HG03354 (cell line): Measurements from ENCODE around the gene ZBTB20.

Experiments
- ATAC-seq: cut with Tn5 transposase; IDR thresholded peaks from one replicate; pipeline ENCODE4 v1.9.1; 2021; ENCODE audit warnings: mild to moderate bottlenecking; ENCODE audit not compliant: unreplicated experiment, poor library complexity, severe bottlenecking

Gene ZBTB20

DNA sequence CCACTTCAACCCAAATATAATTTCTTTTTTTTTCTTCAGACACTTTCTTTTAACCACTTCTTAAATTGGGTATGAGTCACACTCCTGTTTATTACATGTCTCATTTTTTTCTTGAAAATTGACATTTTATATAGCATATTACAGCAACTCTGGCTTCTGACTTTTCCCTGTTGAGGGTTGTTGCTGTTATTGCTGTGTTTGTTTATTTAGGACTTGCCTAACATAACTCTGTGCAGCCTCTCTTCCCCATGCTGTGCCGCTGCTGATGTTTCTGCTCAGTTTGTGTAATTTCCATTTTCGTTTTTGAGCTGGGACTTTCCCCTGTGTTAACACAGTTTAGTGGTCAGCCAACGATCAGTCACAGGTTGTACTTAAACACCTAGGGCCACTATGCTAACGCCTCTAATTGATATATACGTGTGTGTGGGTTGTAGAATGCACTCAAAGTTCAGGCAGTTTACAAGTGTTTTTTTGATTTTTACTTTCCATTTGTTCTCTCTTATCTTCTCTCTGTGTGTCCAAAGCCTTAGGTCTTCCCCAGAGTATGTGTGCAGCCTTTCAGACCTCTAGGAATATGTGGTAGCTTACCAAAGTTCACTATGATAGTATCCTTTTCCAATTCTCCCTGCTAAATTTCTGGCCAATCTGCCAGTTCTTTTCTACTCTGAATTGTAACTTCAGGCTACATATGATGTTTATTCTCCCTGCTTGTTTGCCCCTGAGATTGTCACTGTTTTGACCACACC is 337.2 kb downstream of the ZBTB20 start:
- ATAC-seq: peak; percentile 100

DNA sequence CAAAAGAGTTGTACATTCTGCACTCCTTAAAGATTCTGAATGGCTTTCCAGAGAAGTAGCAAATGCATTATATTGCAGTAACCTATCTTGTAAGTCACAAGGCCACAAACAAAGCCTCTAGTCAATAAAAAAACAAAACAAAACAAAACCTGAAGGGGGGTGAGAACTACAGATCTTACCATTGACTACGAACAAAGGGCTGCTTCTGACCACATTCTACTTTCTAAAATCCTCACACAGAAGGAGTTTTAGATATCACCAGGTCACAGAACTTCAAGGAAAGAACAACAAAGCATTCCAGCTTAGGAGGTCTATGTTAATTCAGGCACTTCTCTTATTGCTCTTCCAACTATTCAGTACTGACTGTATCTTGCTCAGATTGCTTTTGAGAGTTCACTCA is 343.0 kb downstream of the ZBTB20 start:
- ATAC-seq: no peak

DNA sequence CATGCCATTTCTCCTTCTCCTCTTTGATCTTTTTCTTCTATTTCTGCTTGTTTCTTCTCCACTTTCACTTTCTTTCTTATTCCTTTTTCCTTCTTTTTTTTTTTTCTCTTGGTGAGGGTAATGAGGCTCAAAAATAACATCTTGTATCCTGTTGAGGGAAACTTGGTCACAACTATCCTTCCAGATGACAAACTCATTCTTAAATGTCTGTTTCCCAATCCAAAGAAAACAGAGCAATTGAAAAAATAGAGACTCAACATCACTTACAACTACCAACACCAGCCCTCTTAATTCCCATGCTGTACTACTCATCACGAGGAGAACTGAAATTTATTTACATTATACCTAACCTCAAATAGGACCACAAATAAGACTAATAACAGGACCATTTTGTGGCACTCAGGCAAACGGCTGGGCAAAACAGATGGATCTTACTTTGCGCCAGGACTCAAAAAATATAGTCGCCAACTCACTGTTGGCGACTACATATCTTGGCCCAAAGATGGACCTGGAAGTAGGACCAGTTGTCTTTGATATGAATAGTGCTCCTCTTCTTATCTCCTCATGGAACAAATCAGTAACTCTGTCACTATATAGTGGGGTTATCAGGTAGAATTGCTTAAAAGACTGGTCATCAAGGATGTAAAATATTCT is 343.9 kb downstream of the ZBTB20 start:
- ATAC-seq: no peak

DNA sequence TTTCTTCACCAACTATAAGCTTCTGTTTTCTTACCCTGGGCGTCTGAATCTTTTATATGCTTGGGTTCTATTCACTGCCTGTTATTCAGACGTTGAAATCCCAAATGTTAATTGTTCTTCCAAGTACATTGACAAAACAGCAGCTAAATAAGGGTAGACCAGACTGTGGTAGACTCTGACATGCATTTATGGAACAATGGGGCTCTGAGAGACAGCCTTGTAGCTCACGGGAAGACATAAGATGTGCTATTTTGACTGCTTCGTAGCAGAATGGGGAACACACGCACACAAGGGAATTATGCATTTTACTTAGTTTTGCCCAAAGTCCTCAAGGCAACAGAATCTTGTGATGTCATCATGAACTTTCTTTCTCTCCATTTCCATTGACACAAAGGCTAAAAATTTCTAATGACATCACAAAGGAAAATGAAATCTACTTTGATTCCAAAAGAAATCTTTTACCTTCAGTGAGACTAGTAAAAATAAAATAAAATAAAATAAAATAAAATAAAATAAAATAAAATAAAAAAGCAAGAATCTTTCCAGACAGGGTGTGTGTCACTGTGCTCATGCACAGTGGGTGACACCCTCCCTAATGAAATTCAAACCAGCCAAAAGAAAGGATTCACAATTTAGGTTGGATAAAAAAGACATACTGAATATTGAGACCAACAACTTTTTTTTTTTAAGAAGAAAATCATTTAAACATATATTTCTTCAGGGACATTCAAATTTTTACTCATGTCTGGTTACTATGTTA is 346.6 kb downstream of the ZBTB20 start:
- ATAC-seq: no peak

DNA sequence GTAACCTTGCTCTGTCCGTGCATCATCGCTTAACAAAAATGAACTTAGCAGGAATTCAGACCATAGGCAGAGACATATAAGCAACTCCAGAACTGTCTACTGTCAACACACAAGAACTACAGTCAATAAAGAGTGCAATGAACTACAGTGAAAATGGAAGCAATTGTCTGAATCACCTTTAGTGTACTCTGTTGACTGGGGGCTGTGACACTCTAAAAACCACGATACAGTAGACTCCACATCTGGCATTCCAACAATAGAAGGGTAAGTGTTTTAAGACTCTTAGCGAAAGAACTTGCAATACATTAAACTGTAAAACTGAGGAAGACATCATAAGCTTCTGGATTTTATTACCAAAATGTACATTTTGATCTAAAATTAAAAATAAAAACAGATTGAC is 347.3 kb downstream of the ZBTB20 start:
- ATAC-seq: no peak

DNA sequence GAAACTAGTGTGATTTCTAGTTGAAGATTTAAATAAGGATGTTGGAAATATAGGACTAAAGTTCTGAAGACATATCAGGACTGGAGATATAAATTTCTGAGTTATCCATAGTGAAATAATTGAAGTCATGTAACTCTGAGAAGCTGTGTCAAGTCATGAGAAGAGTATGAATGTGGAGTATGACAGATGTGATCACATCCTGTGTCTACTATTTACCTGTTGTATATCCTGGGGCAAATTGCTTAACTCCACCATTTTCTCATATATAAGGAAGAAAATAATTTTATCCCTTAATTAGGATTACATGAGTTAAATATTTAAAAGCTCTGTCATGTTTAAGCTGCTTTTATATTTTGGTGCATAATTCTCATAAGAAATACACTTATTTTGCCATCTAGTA is 350.3 kb downstream of the ZBTB20 start:
- ATAC-seq: no peak

DNA sequence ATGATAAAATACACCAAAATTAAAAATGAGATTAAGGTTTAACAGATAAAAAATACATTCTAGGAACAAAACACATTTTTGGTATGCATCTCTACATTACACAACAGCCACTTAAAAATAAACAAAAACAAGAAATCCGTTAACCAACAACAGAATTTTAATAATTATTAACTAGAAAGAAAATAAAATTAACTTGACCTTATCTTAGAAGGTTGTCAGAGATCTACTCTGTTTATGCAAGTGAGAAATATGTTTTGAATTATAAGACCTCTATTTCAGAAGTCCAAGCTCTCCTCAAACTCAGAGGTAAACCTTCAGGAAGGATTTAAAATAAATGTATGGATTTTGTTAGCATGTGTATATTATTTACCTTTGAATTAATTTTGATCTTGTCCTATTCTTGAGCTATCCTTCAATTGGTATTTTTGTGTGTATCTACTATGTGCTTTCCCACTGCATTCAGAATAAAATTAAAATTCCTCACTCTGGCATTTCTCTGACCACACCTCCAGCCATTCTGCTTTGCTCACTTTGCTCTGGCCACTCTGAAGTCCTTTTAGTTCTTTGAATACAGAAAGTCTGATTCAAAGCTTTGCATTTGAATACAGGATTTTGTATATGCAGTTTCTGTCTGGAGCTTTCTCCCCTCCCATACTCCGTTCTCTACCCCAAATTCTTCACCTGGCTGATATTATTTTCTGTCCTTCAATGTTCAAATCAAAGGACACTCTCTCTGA is 352.0 kb downstream of the ZBTB20 start:
- ATAC-seq: no peak

DNA sequence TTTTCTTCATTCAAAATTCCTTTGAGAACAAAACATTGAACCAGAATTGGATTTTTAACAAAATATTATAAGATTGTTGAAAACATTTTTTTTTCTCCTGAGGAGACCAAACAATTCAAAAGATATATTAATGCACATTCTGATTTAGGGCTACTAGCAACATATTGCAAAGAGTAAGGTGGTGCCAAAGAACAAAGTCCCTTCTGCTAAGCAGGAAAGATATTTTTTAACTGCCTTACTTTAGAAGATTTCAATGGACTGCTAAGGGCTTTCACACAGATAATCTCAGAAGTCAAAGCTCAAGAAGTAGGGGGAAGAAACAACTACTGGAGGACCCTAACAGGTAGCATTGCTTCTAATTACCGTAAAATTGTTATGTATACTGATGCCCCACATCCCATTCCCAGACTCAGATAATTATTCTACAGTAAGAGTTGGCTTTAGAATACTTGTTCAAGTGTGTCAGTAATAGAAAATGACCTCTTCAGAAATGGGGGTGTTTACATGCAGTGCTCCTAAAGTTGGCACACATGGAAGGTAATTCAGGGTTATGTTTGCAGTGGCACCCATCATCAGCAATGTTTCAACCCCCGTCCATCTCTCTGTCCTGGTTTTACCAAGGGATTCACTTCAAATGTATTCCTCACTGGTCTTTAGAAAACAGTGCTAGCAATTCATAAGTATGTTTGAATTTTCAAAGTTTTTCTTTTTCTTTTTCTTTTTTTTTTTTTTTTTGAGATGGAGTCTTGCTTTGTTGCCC is 354.7 kb downstream of the ZBTB20 start:
- no peak for ATAC-seq

DNA sequence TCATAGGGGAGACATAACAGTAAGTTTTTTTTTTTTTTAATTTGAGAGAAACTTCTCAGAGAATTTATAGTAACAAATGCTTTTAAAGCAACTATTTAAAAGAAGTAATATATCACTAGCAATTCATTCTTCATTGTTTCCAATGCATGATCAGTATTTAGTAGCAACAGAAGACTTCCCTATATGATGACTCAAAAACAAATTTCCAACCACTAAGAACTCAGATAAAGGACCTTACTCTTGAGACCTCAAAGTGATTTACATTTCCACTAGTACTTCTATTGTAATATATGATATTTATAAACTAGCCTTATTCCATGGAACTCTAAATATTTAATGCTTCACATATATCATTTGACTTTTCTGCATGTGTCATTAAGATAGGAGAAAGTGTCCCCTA is 356.3 kb downstream of the ZBTB20 start:
- no peak for ATAC-seq

DNA sequence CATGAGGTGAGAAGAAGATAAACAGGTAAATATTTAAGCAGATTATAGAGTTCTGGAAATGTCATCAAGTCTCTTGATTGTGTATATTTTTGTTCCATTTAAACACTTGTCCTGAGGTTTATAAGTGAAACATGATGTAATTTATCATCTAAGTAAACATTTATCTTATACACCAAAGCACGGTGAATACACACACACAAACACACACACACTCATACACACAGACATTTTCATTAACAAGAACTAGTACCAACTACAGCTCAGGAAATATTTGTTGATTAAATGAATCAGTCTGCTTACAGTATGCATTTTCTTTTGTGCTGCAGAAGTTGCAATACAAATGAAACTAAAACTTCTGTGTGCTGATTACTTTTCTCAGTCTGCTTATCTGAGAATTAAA is 357.3 kb downstream of the ZBTB20 start:
- ATAC-seq: no peak

DNA sequence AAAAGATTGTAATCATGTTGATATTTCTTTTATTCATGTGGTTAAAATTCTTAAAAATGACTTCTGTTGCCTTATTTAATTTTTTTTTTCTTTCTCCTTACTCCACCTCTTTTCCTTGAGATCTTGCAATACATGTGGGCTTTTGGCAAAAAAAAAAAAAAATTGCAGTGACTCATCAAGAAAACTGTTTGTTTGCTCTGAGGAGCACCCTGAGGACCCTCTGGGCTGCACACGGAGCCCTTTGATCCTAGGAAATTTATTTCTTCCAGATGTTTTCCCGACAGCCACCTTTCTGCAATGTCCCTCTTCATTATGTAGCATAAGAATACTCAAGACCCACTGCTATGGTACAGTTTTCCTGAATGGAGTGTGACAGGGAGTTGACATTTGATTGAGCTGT is 371.7 kb downstream of the ZBTB20 start:
- no peak for ATAC-seq

DNA sequence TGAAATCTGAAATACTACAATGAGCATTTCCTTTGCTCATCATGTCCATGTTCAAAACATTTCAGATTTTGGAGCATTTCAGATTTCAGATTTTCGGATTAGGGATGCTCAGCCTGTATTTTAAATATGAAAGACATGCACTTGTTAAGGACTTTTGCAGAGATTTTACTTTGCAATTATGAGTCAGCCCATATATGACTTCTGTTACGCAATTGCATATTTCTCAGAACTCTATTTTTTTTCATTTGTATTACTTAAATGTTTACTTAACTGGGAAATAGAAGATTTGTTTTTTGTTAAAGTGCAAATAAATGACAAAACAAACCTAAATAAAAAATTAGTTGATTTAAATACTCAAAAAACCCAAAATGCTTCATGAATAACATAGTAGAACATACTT is 376.2 kb downstream of the ZBTB20 start:
- ATAC-seq: no peak

DNA sequence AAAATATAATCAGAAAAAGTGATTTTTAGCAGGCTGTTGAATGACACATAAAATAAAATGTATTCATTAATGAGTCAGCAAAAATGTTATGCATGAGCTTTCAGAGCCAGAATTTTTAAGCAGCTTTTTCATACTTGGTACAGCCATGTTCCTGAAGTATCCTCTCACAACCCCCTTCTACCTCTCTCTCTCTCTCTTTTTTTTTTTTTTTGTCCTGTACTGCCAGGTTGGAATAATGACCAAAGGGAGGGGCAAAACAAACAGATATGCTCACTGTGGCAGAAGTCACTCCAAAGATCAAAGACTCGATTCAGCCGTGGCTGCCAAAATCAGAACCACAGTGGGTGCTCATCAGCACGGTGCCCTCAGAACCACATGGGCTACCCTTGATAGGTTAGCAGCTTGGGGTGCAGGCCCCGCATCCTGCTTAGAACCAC is 383.0 kb downstream of the ZBTB20 start:
- no peak for ATAC-seq

DNA sequence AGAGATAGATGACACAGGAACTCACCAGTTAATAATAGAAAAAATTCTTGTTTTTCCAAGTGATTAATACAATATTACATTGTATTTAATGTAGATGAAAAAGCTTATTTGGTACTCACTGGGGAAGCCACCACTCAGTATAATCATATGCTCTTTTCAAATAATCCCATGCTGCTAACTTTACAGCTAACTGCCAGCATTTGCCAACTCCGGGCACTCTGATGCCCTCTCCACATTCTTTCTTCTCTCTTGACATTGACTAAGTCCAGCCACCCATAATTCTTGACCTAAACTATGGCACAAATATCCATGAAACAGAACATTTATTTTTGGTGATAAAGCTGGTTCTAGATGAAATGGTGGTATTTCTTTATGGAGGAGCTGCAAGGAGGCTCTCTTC is 384.9 kb downstream of the ZBTB20 start:
- ATAC-seq: no peak

DNA sequence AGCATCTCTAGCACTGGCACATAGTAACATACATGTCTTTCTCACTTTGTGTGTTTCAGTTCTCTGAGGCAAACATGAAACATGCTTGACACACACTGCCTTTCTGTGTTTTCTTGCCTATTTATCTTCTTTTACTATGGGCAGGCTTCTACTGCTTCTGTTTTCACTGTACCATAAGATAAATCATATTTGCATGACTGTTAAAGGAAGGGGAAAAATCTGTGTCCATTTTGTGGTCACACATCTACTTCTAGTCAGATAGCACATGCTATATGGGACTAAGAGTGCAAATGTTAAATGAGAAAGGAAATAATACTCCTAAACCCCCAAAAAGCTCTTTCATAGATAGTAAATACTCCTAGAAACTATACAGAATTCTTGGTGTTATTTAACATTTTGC is 386.4 kb downstream of the ZBTB20 start:
- ATAC-seq: no peak

DNA sequence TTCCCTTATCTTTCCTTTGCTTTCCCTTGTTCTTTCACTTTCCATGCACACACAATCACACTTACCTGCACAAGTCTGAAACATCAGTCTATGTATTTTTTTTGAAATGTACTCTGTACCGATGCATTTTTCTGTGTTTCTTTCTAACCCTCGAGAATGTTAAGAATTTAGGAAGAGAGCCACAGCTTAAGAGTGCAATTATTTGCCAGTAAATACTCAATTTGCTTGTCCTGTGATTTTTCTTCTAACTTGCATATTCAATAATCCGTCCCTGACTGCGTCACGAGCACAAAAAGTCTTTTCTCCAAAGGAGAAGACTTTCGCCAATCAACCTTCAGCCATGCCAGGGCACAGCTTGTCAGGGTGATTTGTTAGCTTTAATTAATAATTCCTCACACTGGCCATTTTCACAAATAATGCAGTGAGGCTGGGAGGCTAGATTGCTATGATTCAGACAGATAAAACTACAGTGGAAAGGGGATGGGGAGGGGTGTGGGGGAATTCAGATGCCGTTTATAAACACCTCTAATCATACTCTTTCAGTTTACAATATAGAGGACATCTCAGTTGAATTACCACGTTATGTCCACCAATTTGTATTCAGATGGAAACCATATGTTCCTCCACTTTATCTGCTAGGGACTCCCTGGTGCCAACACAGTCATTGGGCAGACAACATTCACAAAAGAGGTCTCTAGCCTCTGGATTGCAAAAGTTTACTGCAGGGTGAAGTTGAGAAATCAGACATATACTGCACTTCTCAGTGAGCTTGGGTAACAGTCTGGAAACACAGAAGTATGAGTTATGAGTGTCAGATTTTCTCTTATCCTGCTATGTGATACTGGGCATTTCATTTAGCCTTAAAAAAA is 388.0 kb downstream of the ZBTB20 start:
- ATAC-seq: no peak

DNA sequence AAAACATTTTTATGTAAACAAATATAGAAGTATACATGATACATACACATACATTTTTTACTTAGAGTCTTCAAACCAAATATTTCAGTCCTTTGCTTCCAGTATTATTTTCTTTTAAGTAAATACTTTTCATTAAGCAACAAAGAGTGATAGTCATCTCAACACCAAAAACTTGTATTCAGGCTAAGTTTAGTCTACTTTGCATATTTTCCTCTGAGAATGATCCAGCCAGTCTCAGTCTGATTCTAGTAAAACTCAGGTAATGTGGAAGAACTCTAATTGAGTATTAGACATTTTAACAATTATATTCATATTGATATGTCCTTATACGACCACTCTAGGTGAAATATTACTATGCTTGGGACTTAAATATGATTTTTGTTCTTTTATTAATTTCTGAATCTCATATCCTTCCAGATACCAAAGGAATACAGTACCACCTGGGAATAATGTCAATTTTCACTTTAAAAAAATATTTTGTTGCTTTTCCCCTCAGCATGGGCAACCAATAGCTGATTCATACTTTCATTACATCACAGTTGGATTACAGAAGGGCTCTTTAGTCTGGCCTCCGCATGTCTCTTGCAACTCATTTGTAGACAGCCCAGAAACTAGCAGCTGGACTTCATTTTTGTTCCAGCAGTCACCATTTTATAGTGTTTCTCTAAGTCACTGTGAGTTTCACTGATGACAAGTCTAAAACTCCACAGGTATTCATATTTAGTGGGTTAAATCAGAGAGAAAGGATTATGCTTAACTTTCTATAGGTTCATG is 390.4 kb downstream of the ZBTB20 start:
- ATAC-seq: peak; percentile 91

DNA sequence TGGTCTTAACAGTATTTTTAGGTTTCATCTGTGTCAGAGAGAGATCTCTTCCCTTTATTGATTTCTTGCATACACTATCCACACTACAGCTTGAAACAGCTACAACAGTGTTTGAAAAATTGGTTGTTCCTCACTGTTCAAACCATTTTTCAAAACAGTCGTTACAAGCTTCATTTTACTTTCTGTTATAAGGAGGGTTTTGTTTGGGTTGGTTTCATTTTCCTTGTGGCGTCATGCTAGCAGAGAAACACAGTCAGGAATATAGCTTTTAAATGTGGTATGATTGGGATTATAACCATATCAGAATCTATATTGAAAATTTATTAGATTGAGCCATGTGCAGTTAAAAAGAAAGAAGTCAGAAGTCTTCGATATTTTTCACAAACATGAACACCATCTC is 400.6 kb downstream of the ZBTB20 start:
- ATAC-seq: peak; percentile 75
